Keratinocyte (primary cell): Measurements from ENCODE around the gene ALDH3A2. TPM values are rescaled to one million over a fixed set of nuclear protein-coding genes. Genes with fewer than 3 reads are reported as not detected.

ENCODE experiments used
- DNase-seq: peaks from one replicate; pipeline ENCODE4 v3.0.0-alpha.2; 2011; ENCODE audit warnings: low read depth, missing footprints, low spot score
- FAIRE-seq: peaks from 2 replicates; lab custom pipeline; 2011; peaks lifted over from hg19 to GRCh38; lab: Jason Lieb, UNC
- H2AFZ ChIP-seq: 2 replicates; pipeline ENCODE4 v1.6.0; 2012; ENCODE audit warnings: low read length, control low read depth, inconsistent platforms; ENCODE audit not compliant: control insufficient read depth
- H3K27ac ChIP-seq: 2 replicates; pipeline ENCODE4 v1.5.1; 2011; ENCODE audit warnings: low read length; ENCODE audit not compliant: control insufficient read depth, insufficient read depth
- H3K27me3 ChIP-seq: 3 replicates; pipeline ENCODE4 v1.6.0; 2011; ENCODE audit warnings: low read length; ENCODE audit not compliant: control insufficient read depth, insufficient read depth; ENCODE audit errors: extremely low read depth
- H3K36me3 ChIP-seq, 2 experiments: 2 replicates in 1 of 2; 3 replicates in 1 of 2; pipeline ENCODE4 v1.5.1; 2011; ENCODE audit warnings: low read length in 2 of 2, mild to moderate bottlenecking in 1 of 2; ENCODE audit not compliant: control insufficient read depth in 2 of 2, insufficient read depth in 2 of 2; ENCODE audit errors: extremely low read depth in 1 of 2
- H3K4me1 ChIP-seq: 3 replicates; pipeline ENCODE4 v1.5.1; 2011; ENCODE audit warnings: low read length; ENCODE audit not compliant: control insufficient read depth, insufficient read depth; ENCODE audit errors: extremely low read depth
- H3K4me2 ChIP-seq: 3 replicates; pipeline ENCODE4 v1.6.0; 2011; ENCODE audit warnings: low read depth, low read length; ENCODE audit not compliant: control insufficient read depth, insufficient read depth; ENCODE audit errors: extremely low read depth
- H3K4me3 ChIP-seq, 3 experiments: fragments of 200-600 bp in 1 of 3; sonication (generic) in 1 of 3; 2 replicates in 2 of 3; 3 replicates in 1 of 3; pipeline ENCODE4 v1.5.1; 2011 to 2016; ENCODE audit warnings: low read length in 3 of 3, mild to moderate bottlenecking in 3 of 3, control low read depth in 2 of 3, inconsistent platforms in 1 of 3, low read depth in 1 of 3, mixed read lengths in 1 of 3, mixed run types in 1 of 3, moderate library complexity in 1 of 3; ENCODE audit not compliant: control insufficient read depth in 2 of 3, insufficient read depth in 2 of 3; ENCODE audit errors: extremely low read depth in 1 of 3
- H3K79me2 ChIP-seq: 2 replicates; pipeline ENCODE4 v1.6.0; 2012; ENCODE audit warnings: low read length; ENCODE audit not compliant: control insufficient read depth, insufficient read depth
- H3K9ac ChIP-seq: 3 replicates; pipeline ENCODE4 v1.6.0; 2011; ENCODE audit warnings: low read length; ENCODE audit not compliant: control insufficient read depth, insufficient read depth; ENCODE audit errors: extremely low read depth
- H3K9me1 ChIP-seq: 3 replicates; pipeline ENCODE4 v1.6.0; 2011; ENCODE audit warnings: low read length; ENCODE audit not compliant: control insufficient read depth, insufficient read depth; ENCODE audit errors: extremely low read depth
- H3K9me3 ChIP-seq: 2 replicates; pipeline ENCODE4 v1.5.1; 2012; ENCODE audit warnings: low read depth, low read length; ENCODE audit not compliant: control insufficient read depth
- H4K20me1 ChIP-seq: 3 replicates; pipeline ENCODE4 v1.6.0; 2011; ENCODE audit warnings: low read length; ENCODE audit not compliant: control insufficient read depth, insufficient read depth; ENCODE audit errors: extremely low read depth
- EZH2 ChIP-seq: IDR thresholded peaks from one replicate; pipeline ENCODE4 v1.6.1; 2012; ENCODE audit warnings: inconsistent platforms, mild to moderate bottlenecking, low read length, moderate library complexity
- dilution Hi-C: fragments of 300-500 bp; cut with MboI; formaldehyde crosslinking; loops from one replicate; pipeline ENCODE4 v1.7.0; 2020; ENCODE audit warnings: low sequenced_read_pairs; ENCODE audit not compliant: extremely low pct_ligation_motif_present
- polyA minus RNA-seq, 3 experiments: library from RNA; depleted of rRNA, polyadenylated mRNA; stranded (reverse); fragments of >200 nt; gene quantifications; 1 replicate in 1 of 3; 2 replicates in 1 of 3; 3 replicates in 1 of 3; pipeline ENCODE4 v1.2.3, GENCODE V29; 2011
- polyA plus RNA-seq, 5 experiments: library from polyadenylated mRNA; depleted of rRNA in 3 of 5; stranded (reverse) in 3 of 5; stranded (forward) in 1 of 5; unstranded in 1 of 5; fragments of >200 nt; gene quantifications; 1 replicate in 1 of 5; 2 replicates in 3 of 5; 3 replicates in 1 of 5; pipeline versions ENCODE4 v1.2.1 to v1.2.3, GENCODE V29; 2011 to 2012; ENCODE audit warnings: missing spikeins in 2 of 5, low read depth in 1 of 5, low replicate concordance in 1 of 5
- TF ChIP-seq, protein P1 (sequence below), 3 experiments: IDR thresholded peaks in 1 of 3; conservative IDR thresholded peaks in 1 of 3; optimal IDR thresholded peaks in 1 of 3; 2 replicates in 2 of 3; 3 replicates in 1 of 3; pipeline versions ENCODE3 to v1.5.1; 2011; ENCODE audit warnings: low read length in 3 of 3, mild to moderate bottlenecking in 3 of 3, moderate library complexity in 2 of 3, control low read depth in 1 of 3, inconsistent platforms in 1 of 3; ENCODE audit not compliant: insufficient read depth in 2 of 3; ENCODE audit errors: extremely low read depth in 1 of 3

Gene ALDH3A2
- polyA plus RNA-seq (45.5 to 77.6 TPM (median 62.2 TPM) in 3 replicates), polyA minus RNA-seq (12.6 to 68.1 TPM (median 61.2 TPM) in 3 replicates)
- polyA plus RNA-seq (2011; ENCODE audit: low read depth) = 36.4 TPM
- polyA plus RNA-seq (2011; cell fraction: cytosol; rRNA removed) = 31.0 and 54.5 TPM in 2 replicates
- polyA plus RNA-seq (2011; cell fraction: nucleus; rRNA removed) = 51.2 and 66.7 TPM in 2 replicates
- 36.9 and 68.5 TPM in 2 replicates for polyA plus RNA-seq (2012; ENCODE audit: low replicate concordance)
- 46.8 TPM for polyA minus RNA-seq (2011; cell fraction: cytosol; rRNA and poly(A)+ RNA removed)
- polyA minus RNA-seq (2011; cell fraction: nucleus; rRNA and poly(A)+ RNA removed) = 30.6 and 42.8 TPM in 2 replicates

DNA sequence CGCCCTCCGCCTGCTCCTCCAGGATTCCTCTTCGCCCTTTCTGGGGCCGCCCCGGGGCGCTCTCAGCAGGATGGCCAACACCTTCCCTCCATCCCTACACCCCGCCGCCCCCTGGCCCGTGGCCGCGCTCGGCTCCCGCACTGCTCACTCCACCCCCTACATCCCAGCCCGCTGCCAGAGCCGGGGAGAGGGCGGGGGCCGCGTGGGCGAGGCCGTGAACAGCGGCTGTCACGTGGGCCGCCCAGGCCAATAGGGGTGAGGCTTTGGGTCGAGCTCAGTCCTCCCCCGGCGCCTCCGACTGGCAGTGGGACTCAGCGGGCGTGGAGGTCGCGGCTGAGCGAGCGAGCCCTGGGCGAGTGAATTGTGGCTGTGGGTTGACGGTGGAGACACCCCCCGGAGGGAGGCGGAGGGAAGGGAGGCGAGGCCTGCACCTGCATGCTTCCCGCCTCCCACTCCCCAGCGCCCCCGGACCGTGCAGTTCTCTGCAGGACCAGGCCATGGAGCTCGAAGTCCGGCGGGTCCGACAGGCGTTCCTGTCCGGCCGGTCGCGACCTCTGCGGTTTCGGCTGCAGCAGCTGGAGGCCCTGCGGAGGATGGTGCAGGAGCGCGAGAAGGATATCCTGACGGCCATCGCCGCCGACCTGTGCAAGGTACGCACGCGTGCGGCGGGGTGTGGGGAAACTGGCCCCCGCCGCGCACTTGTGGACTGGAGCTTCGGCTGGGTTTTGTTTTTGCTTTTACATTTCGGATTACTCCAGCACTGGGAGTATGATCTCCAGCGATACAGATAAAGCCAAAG, at the start of gene ALDH3A2:
TSS of gene ALDH3A2 (plus strand) at position 277 of the 799 bp plus-strand sequence. CDS start at position 498, 221 bp downstream.
- Histone ChIP-seq H4K20me1 (no peaks in the 10 kb centered on the region), H3K79me2 (peaks cover 14% of the 10 kb centered on the region), H3K4me3 (peak within 1 kb of the TSS; percentile 78 to 91 (median 85)), H3K36me3 (no peaks in the 10 kb centered on the region), H3K9me1 (no peaks in the 10 kb centered on the region), H3K27ac (peak within 1 kb of the TSS; percentile 79), H3K4me2 (peak within 1 kb of the TSS; percentile 95), H3K9me3 (no peaks in the 10 kb centered on the region), H3K27me3 (no peaks in the 10 kb centered on the region), H3K9ac (peak within 1 kb of the TSS; percentile 85), H3K4me1 (peaks cover 56% of the 10 kb centered on the region), H2AFZ (peak within 1 kb of the TSS; percentile 96)
- dilution Hi-C loops = no loop called here
- FAIRE-seq (no peak), DNase-seq (no peak)
- TF ChIP-seq, protein P1, sequence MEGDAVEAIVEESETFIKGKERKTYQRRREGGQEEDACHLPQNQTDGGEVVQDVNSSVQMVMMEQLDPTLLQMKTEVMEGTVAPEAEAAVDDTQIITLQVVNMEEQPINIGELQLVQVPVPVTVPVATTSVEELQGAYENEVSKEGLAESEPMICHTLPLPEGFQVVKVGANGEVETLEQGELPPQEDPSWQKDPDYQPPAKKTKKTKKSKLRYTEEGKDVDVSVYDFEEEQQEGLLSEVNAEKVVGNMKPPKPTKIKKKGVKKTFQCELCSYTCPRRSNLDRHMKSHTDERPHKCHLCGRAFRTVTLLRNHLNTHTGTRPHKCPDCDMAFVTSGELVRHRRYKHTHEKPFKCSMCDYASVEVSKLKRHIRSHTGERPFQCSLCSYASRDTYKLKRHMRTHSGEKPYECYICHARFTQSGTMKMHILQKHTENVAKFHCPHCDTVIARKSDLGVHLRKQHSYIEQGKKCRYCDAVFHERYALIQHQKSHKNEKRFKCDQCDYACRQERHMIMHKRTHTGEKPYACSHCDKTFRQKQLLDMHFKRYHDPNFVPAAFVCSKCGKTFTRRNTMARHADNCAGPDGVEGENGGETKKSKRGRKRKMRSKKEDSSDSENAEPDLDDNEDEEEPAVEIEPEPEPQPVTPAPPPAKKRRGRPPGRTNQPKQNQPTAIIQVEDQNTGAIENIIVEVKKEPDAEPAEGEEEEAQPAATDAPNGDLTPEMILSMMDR (optimal IDR thresholded peaks at IDR 0.05 in 1 of 3, IDR thresholded peaks at IDR 0.05 in 1 of 3, conservative IDR thresholded peaks at IDR 0.05 in 1 of 3; ENCODE audit: extremely low read depth in 1 of 3, insufficient read depth in 2 of 3, low read length in 3 of 3) = peak in 1 of 3 experiments; percentile 17
- no peak for TF ChIP-seq EZH2

DNA sequence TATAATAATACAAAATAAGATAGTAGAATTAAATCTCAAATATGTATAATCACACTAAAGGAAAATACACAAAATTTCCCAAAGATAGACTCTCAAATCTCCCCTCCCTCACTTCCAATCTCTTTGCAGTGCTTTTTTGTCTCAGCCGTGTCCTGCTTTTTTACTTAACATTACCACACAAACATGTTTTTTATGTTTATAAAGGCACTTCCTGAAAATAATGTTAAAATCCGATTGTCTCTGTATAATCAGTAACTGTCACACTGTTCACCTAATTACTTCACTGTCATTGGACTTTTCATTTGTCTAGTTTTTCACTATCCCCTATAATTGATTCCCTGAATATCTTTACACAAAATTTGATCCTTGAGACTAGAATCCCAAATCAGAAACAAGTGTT, 38.2 kb upstream of the ALDH3A2 start:
- Histone ChIP-seq H2AFZ (no peak overlapping the region), H3K4me1 (no peaks in the 10 kb centered on the region), H3K9me1 (no peaks in the 10 kb centered on the region), H3K27me3 (no peaks in the 10 kb centered on the region), H3K36me3 (no peaks in the 10 kb centered on the region), H4K20me1 (no peaks in the 10 kb centered on the region), H3K4me3 (no peak overlapping the region), H3K27ac (no peak overlapping the region), H3K9ac (no peak overlapping the region), H3K9me3 (no peaks in the 10 kb centered on the region), H3K79me2 (no peaks in the 10 kb centered on the region), H3K4me2 (no peak overlapping the region)
- DNase-seq (no peak), FAIRE-seq (no peak)
- TF ChIP-seq EZH2 = no peak
- TF ChIP-seq, protein P1 (optimal IDR thresholded peaks at IDR 0.05 in 1 of 3, IDR thresholded peaks at IDR 0.05 in 1 of 3, conservative IDR thresholded peaks at IDR 0.05 in 1 of 3; ENCODE audit: extremely low read depth in 1 of 3, insufficient read depth in 2 of 3, low read length in 3 of 3) = no peak
- dilution Hi-C loops = no loop called here
